RPMI8226 (cell line): Measurements from ENCODE around the gene SOWAHD.
"Not testable (repeated sequence)": the region's sequence is repeated elsewhere in the genome, so short reads cannot be mapped to it uniquely, and the experiment has no call there.

ENCODE experiments used
- DNase-seq: peaks from one replicate; pipeline ENCODE4 v3.0.0-alpha.2; 2015

Gene SOWAHD

DNA sequence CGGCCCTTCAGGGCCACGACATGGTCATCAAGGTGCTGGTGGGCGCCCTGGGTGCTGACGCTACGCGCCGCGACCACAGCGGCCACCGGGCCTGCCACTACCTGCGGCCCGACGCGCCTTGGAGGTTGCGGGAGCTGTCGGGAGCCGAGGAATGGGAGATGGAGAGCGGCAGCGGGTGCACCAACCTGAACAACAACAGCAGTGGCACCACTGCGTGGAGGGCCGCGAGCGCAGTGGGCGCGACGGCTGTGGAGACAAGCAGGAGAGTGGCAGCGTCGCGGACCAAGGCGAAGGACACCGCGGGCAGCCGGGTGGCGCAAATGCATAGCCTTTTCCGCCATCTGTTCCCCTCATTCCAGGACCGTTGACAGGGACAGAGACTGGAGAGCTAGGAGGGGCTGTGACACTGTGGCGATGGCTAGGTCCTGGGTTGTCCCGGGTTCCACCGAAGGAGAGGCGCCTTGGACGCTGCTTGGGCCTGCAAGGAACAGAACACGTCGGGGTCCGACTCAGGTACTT lies 919 bp downstream of the SOWAHD start:
- no peak for DNase-seq

DNA sequence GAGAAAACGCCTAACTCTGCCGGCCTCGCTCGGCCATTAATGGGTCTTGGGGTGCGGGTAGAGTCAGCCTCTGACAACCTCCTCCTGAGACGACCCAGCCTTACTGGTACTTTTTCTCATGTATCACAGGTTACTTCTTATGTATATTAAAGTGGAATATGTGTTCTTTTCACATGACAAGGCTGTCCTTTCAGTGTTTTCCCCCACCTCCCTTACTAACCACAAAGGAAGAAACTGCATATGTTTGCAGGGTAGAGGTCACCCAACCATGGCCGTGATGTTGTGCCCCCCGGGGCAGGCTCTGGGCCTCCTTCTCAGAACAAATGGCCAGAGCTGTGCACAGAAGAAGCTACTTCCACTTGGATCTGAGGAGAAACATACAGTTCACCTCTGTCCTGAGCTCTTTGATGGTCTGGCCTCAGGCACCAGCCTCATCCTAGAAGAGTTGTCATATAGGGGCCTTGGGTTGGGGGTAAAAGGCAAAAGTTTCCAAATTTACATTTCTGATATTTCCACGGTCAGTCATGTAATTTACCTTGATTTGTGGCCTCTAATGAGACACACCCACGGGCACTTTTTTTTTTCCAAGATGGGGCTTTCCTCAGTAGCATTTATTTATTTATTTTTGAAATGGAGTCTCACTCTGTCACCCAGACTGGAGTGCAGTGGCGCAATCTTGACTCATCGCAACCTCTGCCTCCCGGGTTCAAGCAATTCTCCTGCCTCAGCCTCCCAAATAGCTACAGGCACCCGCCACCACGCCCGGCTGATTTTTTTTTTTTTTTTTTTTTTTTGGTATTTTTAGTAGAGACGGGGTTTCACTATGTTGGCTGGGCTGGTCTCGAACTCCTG lies 1.9 kb downstream of the SOWAHD start:
- no peak for DNase-seq

DNA sequence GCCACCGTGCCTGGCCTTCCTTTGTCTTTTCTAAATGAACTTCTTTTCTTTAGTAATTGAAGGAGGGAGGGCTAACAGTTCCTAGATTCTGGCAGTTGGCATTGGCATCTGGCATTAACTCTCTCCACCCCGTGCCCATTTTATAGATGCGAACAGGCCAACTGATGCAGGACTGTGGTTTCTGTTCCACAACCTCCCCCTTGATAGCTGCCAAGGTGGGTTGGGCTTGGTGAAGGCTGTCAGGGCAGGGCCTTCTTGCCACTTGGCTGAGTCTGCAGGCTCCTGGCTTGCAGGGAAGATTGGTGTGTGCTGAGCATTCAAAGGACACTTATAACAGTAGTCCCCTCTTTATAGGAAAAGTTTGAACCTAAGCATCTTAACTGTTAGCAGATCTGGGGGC lies 4.3 kb downstream of the SOWAHD start:
- peak; percentile 80 for DNase-seq

DNA sequence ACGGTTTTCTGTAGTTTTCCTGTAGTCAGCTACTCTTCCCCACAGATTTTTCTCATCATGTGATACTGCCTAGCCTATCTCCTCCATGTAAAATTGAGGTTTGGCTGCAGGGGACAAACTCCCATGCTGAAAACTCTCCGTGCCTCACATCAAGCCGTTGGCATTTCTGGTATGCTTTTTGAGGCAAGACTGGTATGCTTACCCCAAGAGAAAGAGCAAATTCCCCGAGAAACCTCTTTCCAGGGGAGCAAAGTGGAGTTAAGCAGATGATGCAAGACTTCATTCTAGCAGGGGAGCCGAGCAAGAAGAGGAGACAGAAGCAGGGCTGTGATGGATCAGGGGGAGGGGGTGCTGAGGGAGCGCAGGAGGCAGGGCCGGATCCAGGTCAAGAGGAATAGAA lies 4.8 kb downstream of the SOWAHD start:
- peak; percentile 46 for DNase-seq

DNA sequence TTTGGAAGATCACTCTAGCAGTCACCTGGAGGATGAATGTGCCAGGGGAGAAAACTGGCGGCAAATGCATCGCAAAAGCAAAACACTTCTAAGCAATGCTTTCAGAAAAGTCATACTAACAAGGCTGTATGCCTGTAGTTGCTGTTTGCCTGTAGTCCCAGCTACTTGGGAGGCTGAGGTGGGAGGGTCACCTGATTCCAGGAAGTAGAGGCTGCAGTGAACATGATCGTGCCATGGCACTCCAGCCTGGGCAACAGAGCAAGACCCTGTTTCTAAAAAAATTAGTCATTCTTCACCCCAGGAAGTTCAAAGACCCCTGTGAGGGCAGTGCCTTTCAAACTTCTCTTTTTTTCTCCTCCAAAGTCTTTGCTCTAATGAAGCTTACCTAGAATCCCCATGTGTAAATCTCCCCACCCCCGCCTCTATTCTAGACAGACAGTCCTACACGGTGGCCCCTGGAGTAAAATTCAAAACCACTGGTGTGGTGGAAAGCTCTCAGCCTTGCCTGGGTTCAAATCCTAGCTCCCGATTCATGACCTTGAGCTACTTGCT lies 5.5 kb downstream of the SOWAHD start:
- no peak for DNase-seq

DNA sequence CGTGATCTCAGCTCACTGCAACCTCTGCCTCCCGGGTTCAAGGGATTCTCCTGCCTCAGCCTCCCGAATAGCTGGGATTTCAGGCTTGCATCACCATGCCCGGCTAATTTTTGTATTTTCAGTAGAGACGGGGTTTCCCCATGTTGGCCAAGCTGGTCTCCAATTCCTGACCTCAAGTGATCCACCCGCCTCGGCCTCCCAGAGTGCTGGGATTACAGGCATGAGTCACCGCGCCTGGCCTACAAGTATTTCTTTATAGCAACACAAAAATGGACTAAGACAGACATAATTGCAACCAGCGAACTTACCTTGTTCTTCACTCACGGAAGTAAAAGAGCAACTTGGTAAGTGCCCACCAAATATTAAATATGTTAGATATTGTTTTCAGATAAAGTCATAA lies 10.0 kb downstream of the SOWAHD start:
- not testable (repeated sequence) for DNase-seq

DNA sequence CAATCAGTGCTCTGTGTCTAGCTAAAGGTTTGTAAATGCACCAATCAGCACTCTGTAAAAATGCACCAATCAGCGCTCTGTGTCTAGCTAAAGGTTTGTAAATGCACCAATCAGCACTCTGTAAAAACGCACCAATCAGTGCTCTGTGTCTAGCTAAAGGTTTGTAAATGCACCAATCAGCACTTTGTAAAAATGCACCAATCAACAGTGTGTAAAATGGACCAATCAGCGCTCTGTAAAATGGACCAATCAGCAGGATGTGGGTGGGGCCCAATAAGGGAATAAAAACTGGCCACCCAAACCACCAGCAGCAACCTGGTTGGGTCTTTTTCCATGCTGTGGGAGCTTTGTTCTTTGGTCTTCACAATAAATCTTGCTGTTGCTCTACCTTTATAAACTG lies 11.0 kb downstream of the SOWAHD start:
- DNase-seq: not testable (repeated sequence)

DNA sequence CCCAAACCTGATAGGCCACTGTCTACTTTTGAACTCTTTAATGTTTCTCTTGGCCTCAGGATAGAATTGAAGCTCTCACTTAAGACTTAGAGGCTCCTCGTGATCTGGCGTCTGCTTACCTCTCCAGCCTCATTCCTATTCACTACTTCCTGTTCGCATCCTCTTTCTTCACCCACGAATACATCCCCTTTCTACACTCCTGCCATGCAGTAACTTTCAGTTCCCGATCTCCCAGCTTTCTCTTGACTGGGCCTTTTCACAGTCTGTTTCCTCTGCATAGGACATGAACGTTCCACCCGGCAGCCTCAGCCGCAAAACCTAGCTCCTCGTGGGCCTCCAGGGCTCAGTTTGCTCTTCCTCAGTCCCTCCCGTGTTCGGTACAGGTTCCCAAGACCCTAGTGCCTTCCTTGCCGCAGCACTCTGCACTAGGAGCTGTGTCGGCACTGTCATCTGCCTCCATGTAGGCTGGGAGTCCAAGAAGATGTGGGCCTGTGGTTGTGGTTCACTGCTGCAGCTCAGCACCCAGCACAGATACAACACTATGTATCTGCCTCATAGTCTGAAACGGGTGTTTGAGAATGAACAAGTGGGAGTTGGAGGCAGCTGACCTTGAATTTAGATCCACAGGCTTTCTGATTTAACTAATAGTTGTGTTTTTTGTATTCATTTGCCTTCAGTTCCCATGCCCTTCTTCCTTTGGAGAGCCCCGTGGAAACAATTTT lies 17.3 kb downstream of the SOWAHD start:
- no peak for DNase-seq

DNA sequence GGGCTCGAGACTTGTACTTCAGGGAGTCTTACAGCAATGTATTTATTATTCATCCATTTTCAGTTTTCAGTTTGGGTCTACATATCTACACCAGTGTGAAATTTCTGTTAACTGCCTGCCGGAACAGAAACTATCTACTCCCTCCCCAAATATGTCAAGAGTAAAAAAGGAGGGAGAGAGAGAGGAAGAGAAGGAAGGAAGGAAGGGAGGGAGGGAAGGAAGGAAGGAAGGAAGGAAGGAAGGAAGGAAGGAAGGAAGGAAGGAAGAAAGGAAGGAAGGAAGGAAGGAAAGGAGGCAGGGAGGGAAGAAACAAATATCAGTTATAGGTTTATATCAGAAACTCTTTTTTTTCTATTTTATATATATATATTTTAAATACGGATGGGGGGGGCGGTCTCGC lies 20.4 kb downstream of the SOWAHD start:
- no peak for DNase-seq

DNA sequence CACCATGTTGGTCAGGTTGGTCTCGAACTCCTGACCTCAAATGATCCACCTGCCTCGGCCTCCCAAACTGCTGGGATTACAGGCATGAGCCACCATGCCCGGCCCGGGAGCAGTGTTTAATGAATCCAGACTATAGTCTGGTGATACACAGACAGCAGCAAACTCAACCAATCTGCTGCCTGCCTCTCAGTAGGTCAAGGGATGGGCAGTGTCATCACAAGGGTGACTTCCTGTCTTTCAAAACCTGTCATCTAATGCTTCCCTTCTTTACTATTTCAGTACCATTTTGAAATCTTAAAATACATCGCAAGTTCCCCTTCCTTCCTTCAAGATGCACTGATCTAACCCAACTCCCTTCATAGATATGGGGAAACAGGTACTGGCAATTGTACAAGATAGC lies 24.6 kb downstream of the SOWAHD start:
- no peak for DNase-seq

DNA sequence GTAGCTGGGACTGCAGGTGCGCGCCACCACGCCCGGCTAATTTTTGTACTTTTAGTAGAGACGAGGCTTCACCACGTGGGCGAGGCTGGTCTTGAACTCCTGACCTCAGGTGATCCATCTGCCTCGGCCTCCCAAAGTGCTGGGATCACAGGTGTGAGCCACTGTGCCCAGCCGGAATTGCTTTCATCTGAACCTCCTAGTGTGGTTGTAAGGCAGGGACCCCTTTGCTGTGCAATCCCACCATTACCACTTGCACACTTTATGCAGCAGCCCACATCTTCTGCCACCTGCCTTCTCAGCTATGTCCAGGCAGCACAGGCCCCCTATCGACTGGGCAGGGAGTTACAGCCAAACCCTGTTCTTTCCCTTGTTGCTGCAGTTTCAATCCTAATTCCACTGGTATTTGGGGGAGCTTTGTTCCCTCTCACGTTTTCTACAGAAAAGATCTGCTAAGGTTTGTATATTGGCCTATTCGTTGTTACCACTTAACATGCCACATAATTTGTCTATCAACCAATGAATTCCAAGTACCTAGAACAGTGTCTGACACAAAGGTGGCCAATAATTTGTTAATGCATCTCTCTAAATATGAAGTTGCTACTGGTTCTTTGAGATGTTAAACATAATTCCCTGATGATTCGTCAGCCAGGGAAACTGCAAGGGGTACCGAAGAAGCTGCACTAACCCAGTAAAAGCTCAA lies 26.5 kb downstream of the SOWAHD start:
- peak; percentile 47 for DNase-seq

DNA sequence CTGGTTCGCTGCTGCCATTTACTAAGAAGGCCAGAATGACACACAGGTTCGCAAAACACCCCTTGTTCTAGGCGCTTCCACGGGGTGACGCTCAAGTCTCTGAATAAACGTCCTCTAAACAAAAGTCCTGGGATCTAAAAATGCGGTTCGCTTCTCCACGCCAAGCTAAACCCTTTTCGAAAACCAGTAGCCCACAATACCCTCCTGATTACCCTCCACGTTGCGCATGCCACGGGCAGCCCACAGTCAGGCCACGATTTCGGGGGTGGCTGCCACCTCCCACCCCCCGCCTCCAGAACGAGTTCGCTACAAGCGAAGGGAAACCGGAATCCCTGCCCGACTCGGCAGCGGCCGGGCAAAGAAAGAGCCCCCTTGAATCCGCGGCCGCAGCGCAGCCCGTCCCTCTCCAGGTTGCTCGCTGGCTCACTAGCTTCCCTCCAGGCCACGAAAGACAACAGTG lies 32.6 kb downstream of the SOWAHD start:
- DNase-seq: peak; percentile 59

DNA sequence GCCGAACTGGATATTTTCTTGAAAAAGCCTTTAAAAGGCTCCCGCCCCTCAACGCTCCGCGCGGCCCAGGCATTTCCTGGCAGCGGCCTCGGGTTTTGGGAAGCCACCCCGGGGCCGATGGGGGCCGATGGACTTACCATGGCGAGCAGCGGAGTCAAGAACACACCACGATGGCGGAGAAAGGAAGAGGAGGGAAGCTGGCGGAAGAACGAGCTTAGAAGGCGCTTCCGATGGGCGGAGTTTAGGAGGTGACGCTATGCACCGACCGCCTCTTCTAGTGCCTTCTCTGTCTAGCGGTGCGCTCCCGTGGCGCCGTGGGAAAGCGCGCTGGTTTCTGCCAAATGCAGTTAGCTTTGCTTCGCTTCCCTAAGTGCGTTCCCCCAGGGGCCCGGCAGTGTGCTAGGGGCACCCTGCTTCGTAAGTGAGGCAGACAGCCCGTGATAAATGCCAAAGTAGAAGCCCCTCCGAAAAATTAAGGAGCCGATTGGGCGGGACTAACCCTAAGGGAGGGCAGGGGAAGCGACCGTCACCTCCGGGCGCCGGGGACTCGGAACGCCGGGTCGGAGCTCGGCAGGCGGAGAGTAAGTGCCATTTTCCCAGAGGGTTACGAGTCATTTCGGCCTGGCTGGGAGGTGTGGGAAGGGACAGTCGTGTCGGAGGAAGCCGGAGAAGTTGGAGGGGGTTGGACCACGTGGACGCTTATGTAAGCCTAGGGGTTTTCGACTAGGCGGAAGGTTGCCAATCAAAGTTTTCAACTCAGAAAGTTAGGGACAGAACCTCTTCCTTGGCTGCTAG lies 33.2 kb downstream of the SOWAHD start, which contains the start of gene RPL39:
RPL39 (minus strand) TSS at position 194 of the 795 bp plus-strand sequence; CDS start at position 140, 54 bp downstream.
- DNase-seq: peak; percentile 92

DNA sequence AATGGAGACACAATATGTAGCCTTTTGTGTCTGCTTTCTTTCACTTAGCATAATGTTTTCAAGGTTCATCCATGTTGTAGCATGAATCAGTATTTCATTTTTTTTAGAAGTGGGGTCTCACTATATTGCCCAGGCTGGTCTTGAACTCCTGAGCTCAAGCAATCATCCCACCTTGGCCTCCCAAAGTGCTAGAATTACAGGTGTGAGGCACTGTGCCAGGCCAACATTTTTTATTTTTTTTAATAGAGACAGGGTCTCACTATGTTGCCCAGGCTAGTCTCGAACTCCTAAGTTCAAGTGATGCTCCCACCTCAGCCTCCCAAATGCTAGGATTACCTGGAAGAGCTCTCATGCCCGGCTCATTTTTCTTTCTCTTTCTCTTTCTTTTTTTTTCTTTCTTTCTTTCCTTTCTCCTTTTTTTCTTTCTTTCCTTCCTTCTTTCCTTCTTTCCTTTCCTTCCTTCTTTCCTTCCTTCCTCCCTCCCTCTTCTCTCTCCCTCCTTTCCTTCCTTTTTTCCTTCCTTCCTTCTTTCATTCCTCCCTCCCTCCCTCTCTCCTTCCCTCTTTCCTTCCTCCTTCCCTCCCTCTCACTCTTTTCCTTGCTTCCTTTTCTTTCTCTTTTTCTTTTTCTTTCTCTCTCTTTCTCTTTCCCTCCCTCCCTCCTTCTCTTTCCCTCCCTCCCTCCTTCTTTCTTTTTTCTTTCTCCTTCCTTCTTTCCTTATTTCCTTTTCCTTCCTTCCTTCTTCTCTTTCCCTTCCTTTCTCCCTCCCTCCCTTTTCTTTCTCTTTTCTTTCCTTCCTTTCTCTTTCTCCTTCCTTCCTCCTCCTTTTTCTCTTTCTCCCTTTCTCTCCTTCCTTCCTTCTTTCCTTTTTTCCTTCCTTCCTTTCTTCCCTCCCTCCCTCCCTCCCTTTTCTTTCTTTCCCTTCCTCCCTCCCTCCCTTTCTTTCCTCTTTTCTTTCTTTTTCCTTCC lies 43.1 kb downstream of the SOWAHD start:
- no peak for DNase-seq

DNA sequence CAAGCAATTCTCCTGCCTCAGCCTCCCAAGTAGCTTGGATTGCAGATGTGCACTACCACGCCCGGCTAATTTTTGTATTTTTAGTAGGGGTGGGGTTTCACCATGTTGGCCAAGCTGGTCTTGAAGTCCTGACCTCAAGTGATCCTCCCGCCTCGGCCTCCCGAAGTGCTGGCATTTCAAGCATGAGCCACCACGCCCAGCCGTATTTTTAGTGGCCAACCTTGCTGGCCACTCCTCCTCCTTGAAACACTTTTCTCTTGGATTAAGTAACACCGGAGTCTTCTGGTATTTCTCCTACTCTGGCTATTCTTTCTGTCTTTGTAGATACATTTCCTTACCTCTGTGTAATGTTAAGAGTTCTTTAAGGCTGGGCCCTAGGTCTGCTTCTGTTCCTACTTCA lies 44.2 kb downstream of the SOWAHD start:
- no peak for DNase-seq

DNA sequence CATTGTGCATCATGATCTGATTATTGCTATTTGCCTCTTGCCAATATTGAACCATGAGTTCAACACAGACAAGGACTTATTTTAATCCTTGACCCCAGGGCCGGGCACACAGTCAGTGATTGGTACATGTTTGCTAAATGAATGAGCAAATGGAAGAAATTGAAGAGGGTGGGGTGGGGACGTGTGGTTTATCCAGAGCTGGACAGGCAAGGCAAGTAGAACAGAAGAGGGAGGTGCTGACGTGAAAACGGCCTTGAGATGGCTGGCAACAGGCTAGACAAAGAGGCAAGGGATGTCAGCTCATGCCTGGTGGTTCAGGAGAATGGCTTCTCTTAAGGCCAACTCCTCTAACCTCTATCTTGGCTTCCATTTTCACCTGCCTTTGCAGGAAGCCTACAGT lies 50.1 kb downstream of the SOWAHD start:
- not testable (repeated sequence) for DNase-seq

DNA sequence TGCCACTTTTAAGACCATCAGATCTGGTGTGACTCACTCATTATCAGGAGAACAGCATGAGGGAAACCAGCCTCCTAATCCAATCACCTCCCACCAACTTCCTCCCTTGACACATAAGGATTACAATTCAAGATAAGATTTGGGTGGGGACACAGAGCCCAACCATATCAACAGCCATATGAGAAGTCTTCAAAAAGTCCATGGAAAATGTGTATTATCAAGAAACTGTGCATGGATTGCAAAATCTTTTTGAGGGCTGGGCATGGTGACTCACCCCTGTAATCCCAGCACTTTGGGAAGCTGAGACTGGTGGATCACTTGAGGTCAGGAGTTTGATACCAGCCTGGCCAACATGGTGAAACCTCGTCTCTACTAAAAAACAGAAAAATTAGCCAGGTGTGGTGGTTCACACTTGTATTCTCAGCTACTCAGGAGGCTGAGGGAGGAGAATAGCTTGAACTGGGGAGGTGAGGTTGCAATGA lies 50.8 kb downstream of the SOWAHD start:
- no peak for DNase-seq
